Vagina (tissue), 2 donors: ENCODE data around the gene PPP4R3C. TPM values are rescaled to one million over a fixed set of nuclear protein-coding genes. Genes with fewer than 3 reads are reported as not detected.

Experiments
- DNase-seq, 2 donors: peaks; one replicate each; pipeline ENCODE4 v3.0.0-alpha.2; 2017; ENCODE audit errors: extremely low spot score in 2 of 2
- H3K27ac ChIP-seq: fragments of 200-600 bp; sonication (generic); one replicate; pipeline ENCODE4 v1.5.1; 2019
- H3K27me3 ChIP-seq: fragments of 200-600 bp; sonication (generic); one replicate; pipeline ENCODE4 v1.5.1; 2019
- H3K36me3 ChIP-seq, 2 donors: fragments of 200-600 bp; sonication (generic); one replicate each; pipeline ENCODE4 v1.5.1; 2017 to 2019
- H3K4me1 ChIP-seq: fragments of 200-600 bp; sonication (generic); one replicate; pipeline ENCODE4 v1.5.1; 2019
- H3K4me3 ChIP-seq, 2 donors: fragments of 200-600 bp; sonication (generic); 1 replicate in 1 of 2; 2 replicates in 1 of 2; pipeline ENCODE4 v1.5.1; 2016 to 2019
- H3K9me3 ChIP-seq: fragments of 200-600 bp; sonication (generic); one replicate; pipeline ENCODE4 v1.5.1; 2019
- CTCF ChIP-seq, 3 experiments: fragments of 450-650 bp in 2 of 3; fragments of 200-600 bp in 1 of 3; sonication (generic) in 1 of 3; IDR thresholded peaks; one replicate each; pipeline ENCODE4 v1.5.1; 2017 to 2019; ENCODE audit warnings: antibody characterized with exemption in 3 of 3, mild to moderate bottlenecking in 2 of 3, moderate library complexity in 2 of 3
- POLR2A ChIP-seq, 2 donors: fragments of 450-650 bp; IDR thresholded peaks; one replicate each; pipeline ENCODE4 v1.6.1; 2017; ENCODE audit warnings: antibody characterized with exemption in 2 of 2, mild to moderate bottlenecking in 2 of 2, moderate library complexity in 2 of 2
- POLR2AphosphoS5 ChIP-seq, 2 donors: sonication (generic); formaldehyde crosslinking; IDR thresholded peaks; one replicate each; pipeline ENCODE4 v1.9.0; 2017; ENCODE audit warnings: antibody characterized with exemption in 2 of 2, mild to moderate bottlenecking in 2 of 2, low read depth in 1 of 2; ENCODE audit not compliant: insufficient read depth in 1 of 2
- intact Hi-C: fragments of 100-400 bp; cut with DNase I; formaldehyde crosslinking; loops from one replicate; pipeline ENCODE4 v1.15.1; 2023
- total RNA-seq: library from RNA; depleted of rRNA; stranded (reverse); fragments of >200 nt; gene quantifications from one replicate; pipeline ENCODE4 v1.2.3, GENCODE V29; 2016

The PPP4R3C gene
- total RNA-seq, 1 donor from 2014 or later, result not detected

DNA sequence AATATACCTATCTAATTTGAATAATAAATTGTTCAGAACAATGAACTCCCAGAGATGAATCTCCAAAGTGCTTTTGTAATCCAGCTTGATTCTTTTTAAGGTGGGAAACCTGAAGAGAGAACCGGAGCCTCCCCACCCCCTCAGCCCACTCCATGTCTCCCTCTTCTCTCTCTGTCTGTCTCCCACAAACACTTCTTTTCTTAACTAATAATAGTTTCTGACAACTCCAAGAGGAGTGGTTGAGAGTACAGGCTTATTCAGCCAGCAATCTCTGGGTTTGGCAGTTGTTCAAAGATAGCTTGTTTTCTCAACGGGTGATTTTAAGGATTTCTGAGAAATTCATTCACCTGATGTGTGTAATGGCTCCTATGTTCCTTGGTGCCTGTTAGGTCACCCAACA lies 23.4 kb downstream of the PPP4R3C start:
- Histone ChIP-seq H3K27ac (no peak overlapping the region), H3K27me3 (no peaks in the 10 kb centered on the region), H3K9me3 (no peaks in the 10 kb centered on the region), H3K4me3 (no peak overlapping the region), H3K4me1 (no peaks in the 10 kb centered on the region), H3K36me3 (no peaks in the 10 kb centered on the region)
- DNase-seq, result no peak
- TF ChIP-seq POLR2AphosphoS5 (IDR thresholded peaks at IDR 0.05; ENCODE audit: insufficient read depth in 1 of 2, low read depth in 1 of 2) (no peak), CTCF (IDR thresholded peaks at IDR 0.05) (no peak), POLR2A (IDR thresholded peaks at IDR 0.05) (no peak)
- intact Hi-C loops, result no loop called here

GRCh38 chrX:27438937-27439336 lies 24.2 kb downstream of the PPP4R3C start:
- no peaks in the 10 kb centered on the region for H3K9me3 ChIP-seq
- intact Hi-C loops, result no loop called here
- no peak overlapping the region for H3K27ac ChIP-seq
- TF ChIP-seq POLR2A (IDR thresholded peaks at IDR 0.05) (no peak), CTCF (IDR thresholded peaks at IDR 0.05) (no peak), POLR2AphosphoS5 (IDR thresholded peaks at IDR 0.05; ENCODE audit: insufficient read depth in 1 of 2, low read depth in 1 of 2) (no peak)
- DNase-seq, result no peak
- H3K36me3 ChIP-seq, result no peaks in the 10 kb centered on the region
- no peak overlapping the region for H3K4me3 ChIP-seq
- H3K27me3 ChIP-seq, result no peaks in the 10 kb centered on the region
- no peaks in the 10 kb centered on the region for H3K4me1 ChIP-seq

DNA sequence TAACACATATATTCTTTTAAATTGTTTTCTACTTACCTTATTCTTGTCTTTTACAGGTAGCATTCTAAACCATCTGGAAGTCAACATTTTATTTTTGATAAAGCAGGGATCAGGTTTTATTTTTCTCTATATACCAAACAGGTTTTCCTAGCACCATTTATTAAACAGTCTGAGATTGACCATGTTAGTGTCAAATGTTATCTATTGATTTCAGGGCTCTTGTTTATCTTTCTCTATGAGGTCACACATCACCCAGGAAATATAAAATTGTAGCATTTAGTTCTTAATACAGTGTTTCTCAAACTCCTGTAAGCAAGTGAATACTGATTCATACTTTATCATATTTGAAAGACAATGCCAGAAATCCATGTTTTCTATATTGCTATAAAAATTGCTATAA lies 28.1 kb downstream of the PPP4R3C start:
- TF ChIP-seq POLR2AphosphoS5 (IDR thresholded peaks at IDR 0.05; ENCODE audit: insufficient read depth in 1 of 2, low read depth in 1 of 2) (no peak), CTCF (IDR thresholded peaks at IDR 0.05) (no peak), POLR2A (IDR thresholded peaks at IDR 0.05) (no peak)
- Histone ChIP-seq H3K27me3 (no peaks in the 10 kb centered on the region), H3K4me3 (no peak overlapping the region), H3K9me3 (no peaks in the 10 kb centered on the region), H3K36me3 (no peaks in the 10 kb centered on the region), H3K27ac (no peak overlapping the region), H3K4me1 (no peaks in the 10 kb centered on the region)
- intact Hi-C loops, result no loop called here
- no peak for DNase-seq

Other genes starting within 250 kb of the PPP4R3C start
- gene DCAF8L2, start 127.0 kb upstream of the PPP4R3C start, total RNA-seq, result not detected